NCI-H1105 treated with DMSO at 0.1 percent for 48 hours (cell line): ENCODE data around the gene SSPN.

ENCODE experiments used
- DNase-seq: peaks from one replicate; lab custom pipeline; 2025; lab: John Stamatoyannopoulos, UW

SSPN gene

GRCh38 chr12:26187014-26187798 lies 8.2 kb upstream of the SSPN start:
- no peak for DNase-seq

- DNase-seq = no peak
Observed at GRCh38 chr12:26188127-26188526, 7.2 kb upstream of the SSPN start.

GRCh38 chr12:26188641-26189040 lies 6.7 kb upstream of the SSPN start:
- no peak for DNase-seq

- no peak for DNase-seq
Observed at GRCh38 chr12:26192142-26192541, 3.2 kb upstream of the SSPN start.

- no peak for DNase-seq
Observed at GRCh38 chr12:26193539-26193938, 1.8 kb upstream of the SSPN start.

- peak; percentile 30 for DNase-seq
Observed at GRCh38 chr12:26195641-26196420, 458 bp downstream of the SSPN start.

GRCh38 chr12:26196421-26196716 lies 996 bp downstream of the SSPN start:
- no peak for DNase-seq

GRCh38 chr12:26197832-26198231 lies 2.5 kb downstream of the SSPN start:
- DNase-seq = peak; percentile 20

GRCh38 chr12:26198742-26199141 lies 3.4 kb downstream of the SSPN start:
- DNase-seq = no peak

- DNase-seq = no peak
Observed at GRCh38 chr12:26203167-26203780, 7.9 kb downstream of the SSPN start.

- no peak for DNase-seq
Observed at GRCh38 chr12:26204612-26205289, 9.4 kb downstream of the SSPN start.

GRCh38 chr12:26205298-26205697 lies 9.9 kb downstream of the SSPN start:
- DNase-seq = peak; percentile 29

GRCh38 chr12:26205941-26206340 lies 10.6 kb downstream of the SSPN start:
- no peak for DNase-seq

GRCh38 chr12:26211331-26211730 lies 16.0 kb downstream of the SSPN start:
- no peak for DNase-seq

- DNase-seq = no peak
Observed at GRCh38 chr12:26212396-26212795, 17.0 kb downstream of the SSPN start.

- DNase-seq = no peak
Observed at GRCh38 chr12:26212988-26213387, 17.6 kb downstream of the SSPN start.

- no peak for DNase-seq
Observed at GRCh38 chr12:26214121-26214520, 18.7 kb downstream of the SSPN start.

GRCh38 chr12:26219736-26220135 lies 24.4 kb downstream of the SSPN start:
- no peak for DNase-seq

GRCh38 chr12:26224657-26225056 lies 29.3 kb downstream of the SSPN start:
- no peak for DNase-seq

- no peak for DNase-seq
Observed at GRCh38 chr12:26226122-26226521, 30.7 kb downstream of the SSPN start.

GRCh38 chr12:26226629-26227360 lies 31.4 kb downstream of the SSPN start:
- peak; percentile 77 for DNase-seq

GRCh38 chr12:26227361-26227745 lies 32.0 kb downstream of the SSPN start:
- DNase-seq = peak; percentile 93
